ENCODE results near the gene ADGRV1. TPM values are rescaled to one million over a fixed set of nuclear protein-coding genes. Genes with fewer than 3 reads are reported as not detected.

ADGRV1 gene
- polyA plus RNA-seq, 10 donors: 0.19 to 8.6 (median 0.98) TPM

DNA sequence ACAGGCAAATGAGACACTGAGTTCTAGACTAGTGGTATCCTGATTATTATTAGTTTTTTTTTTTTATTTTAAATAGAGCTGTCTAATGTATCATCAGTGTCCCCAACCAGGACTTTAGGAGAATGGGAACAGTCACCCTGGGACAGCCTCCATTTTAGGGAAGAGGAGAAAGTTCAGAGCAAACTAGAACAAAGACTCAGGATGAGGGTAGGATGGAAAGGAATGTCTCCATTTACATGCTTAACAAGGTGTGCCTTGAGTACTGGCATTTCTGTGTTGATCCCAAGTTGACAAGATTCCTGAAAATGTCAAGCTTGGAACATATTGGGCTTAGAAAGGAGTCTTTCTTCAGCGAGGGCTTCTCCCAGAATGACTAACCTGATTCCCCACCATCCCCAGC lies 601.0 kb downstream of the ADGRV1 start:
- no peak for DNase-seq

DNA sequence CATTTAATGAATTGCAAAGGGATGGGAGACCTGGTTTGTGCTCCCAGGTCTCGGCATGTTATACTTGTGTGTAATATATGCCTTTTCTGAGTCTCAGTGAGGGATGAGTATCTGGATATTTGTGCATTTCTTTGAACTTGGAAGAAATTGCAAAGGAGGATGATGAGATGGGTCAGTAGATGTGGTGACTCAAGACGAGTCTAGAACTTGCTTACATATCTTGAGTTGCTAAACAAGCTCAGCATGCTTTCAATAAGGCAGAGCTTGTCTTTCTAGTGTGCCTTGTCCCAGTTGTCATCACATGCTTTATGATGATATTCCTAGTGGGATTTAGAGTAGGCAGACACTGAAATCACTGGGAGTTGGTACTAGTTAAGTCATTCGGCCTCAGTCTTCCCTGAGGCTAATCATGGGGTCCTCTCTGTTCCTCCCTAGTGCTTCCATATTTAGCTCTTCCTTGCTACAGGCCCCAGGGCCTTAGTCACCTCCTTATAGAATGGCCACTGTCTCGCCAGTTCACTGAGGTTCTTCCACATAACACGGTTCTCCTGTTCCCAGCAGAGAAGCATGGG lies 602.2 kb downstream of the ADGRV1 start:
- DNase-seq: no peak

GRCh38 chr5:91162534-91163381 lies 604.2 kb downstream of the ADGRV1 start:
- DNase-seq: peak in 2 of 3 donors; percentile 52 to 55

GRCh38 chr5:91164424-91164823 lies 605.8 kb downstream of the ADGRV1 start:
- DNase-seq: no peak

DNA sequence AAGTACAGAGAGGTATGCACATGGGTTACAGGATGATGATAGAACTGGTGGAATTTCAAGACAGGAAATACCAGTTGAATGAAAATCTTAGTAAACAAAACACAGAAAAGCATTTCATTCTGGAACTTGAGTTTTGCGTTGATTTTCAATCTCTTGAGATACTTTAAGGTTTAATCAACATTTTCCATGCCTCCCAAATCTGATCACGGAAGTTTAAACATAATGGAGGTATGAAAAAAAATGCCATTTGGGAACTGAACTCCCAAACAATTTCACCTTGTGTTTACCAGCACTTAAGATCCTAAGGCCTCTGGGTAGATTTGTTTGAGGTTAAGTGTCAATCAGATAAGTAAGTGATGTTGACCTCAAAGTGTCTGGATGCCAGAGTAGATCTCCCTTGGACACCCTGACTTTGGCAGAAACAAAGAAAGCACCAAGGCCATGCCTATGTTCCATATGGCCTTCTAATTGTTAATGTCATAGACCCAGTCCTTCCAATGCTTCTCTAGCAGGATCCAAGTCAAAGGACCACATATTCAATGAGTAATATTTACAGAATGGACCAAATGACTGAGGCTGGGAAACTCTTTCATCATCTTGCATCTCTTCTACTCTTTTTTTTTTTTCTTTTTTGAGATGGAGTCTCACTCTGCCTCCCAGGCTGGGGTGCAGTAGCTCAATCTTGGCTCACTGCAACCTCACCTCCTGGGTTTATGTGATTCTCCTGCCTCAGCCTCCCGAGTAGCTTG lies 607.6 kb downstream of the ADGRV1 start:
- DNase-seq: no peak

- DNase-seq: no peak
Observed at GRCh38 chr5:91168859-91169258, 610.3 kb downstream of the ADGRV1 start.

DNA sequence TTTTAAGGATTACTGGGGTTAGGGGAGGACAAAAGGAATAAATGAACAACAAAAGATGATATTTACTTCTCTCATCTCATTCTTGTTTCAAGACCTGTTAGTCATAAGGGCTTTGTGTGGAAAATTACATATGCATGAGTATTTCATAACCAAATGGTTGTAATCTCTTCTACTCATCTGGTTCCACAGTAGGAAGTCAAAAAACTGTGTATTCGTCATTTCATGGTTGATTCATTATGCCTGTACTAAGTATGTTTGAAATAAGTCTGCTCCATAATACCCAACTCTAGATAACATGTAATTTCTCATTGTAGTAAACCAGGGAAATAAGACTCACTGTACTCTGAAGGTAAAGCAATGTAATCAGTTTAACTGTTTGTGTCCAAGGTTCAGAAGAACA lies 611.7 kb downstream of the ADGRV1 start:
- DNase-seq: no peak

- no peak for DNase-seq
Observed at GRCh38 chr5:91171322-91171721, 612.7 kb downstream of the ADGRV1 start.

GRCh38 chr5:91174396-91174795 lies 615.8 kb downstream of the ADGRV1 start:
- DNase-seq: no peak

DNA sequence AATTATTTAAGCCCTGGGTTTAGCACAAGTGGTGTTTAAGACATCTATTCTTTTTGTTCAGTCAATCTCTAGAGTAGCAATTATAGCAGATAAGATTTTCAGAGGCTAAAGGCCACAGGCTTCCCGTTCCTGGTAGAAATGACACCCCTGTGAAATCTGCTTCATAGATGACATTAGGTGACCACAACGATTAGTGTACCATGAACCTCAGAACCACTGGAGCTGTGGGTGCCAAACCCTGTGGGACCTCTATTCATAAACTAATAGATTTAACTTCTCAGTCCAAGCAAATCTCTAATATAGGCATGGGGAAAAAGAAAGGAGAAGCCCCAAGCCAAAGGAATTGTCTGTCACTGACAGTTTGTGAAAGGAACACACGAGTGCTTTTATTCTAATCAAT lies 617.1 kb downstream of the ADGRV1 start:
- no peak for DNase-seq

GRCh38 chr5:91176288-91177016 lies 617.9 kb downstream of the ADGRV1 start:
- no peak for DNase-seq

DNA sequence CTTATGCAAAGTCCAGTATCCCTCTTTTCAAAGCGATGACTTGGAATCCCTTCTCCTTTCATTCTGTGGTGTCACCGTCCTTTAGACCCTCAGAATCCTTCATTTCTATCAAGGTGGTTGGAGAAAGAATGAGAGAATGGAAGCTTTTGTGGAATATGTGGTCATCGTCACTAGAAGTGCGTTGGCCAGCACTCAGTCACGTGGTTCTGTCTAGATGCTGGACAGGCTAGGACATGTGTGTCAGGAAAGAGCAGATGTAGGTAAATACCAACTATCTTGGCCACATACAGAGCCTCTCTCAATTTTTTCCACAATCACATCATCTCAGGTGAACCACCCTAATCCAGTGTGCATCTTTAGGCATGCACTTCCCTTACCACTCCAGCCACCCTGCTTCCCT lies 618.5 kb downstream of the ADGRV1 start:
- DNase-seq: no peak

GRCh38 chr5:91177639-91178038 lies 619.0 kb downstream of the ADGRV1 start:
- no peak for DNase-seq

DNA sequence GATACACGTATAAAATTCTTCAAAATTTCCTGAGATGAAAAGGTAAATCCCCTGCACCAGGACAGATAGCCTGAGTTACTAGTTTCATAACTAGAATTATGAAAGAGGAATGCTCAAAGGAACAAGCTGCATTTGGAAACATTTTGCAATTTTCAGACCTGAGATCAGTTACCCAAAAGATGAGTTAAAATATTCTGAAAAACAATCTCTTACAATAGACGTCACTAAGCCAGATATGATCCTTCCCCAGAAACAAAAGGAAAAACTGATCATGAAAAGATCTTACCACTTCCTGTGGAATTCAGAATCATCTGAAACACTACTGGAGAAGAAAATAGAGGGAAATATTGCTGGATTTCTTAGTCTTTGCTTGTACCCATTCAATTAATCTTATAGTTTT lies 619.9 kb downstream of the ADGRV1 start:
- no peak for DNase-seq

GRCh38 chr5:91179018-91179417 lies 620.4 kb downstream of the ADGRV1 start:
- DNase-seq: no peak

DNA sequence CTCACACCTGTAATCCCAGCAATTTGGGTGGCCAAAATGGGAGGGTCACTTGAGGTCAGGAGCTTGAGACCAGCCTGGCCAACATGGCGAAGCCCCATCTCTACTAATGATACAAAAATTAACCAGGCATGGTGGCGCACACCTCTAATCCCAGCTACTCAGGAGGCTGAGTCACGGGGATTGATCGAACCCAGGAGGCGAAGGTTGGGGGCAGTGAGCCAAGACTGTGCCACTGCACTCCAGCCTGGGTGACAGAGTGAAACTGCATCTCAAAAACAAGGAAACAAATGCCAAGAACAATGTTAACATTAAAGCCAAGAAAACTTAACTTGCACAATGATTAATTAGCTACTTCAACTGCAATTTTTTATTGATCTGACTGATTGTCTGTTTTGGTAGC lies 621.9 kb downstream of the ADGRV1 start:
- no peak for DNase-seq

DNA sequence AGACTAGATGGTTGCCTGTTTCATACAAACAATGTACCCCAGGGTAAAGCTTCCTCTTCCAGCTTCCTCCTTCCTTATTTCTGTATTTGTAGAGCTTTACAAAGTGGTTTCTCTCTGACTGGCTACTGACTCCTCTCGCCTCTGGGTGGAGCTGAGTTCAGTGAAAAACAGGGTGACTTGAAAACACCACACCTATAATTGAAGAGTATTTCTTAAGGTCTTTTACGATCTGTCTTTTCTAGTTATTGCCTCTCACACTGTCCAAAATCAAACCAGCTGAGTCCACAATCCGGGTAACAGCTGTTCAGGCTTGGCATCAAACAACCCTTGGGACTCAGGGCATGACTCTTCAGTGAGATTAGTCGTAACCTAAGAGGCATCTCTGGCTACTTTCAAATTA lies 624.2 kb downstream of the ADGRV1 start:
- DNase-seq: peak in 2 of 3 donors; percentile 45 to 48

- DNase-seq: no peak
Observed at GRCh38 chr5:91183743-91184142, 625.1 kb downstream of the ADGRV1 start.

- DNase-seq: no peak
Observed at GRCh38 chr5:91186101-91186500, 627.5 kb downstream of the ADGRV1 start.

DNA sequence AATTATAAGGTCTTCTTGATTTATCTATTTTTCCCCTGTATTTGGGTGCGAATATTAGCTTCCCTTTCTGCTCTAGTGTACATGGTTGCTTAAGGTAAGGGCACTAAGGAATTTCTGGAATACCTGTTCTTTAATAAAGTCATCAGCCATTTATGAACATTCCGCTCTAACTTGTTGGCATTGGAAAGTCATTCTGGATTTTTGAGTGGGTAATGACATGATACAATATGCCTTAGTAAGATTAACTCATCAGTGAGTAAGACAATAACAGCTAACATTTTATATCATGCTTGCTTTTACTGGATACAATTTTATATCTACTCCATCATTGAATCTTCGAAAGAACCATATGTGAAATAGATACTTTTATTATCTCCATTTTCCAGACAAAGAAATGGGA lies 628.4 kb downstream of the ADGRV1 start:
- DNase-seq: no peak

- DNase-seq: no peak
Observed at GRCh38 chr5:91188755-91189154, 630.2 kb downstream of the ADGRV1 start.
